GM21360 (cell line): ENCODE measurements around the gene PDE6D.
"Not testable (repeated sequence)": the region's sequence is repeated elsewhere in the genome, so short reads cannot be mapped to it uniquely, and the experiment has no call there.

Experiments
- ATAC-seq: cut with Tn5 transposase; IDR thresholded peaks from one replicate; pipeline ENCODE4 v1.9.1; 2021; ENCODE audit warnings: mild to moderate bottlenecking, moderate library complexity; ENCODE audit not compliant: unreplicated experiment

PDE6D gene

GRCh38 chr2:231720987-231721966 lies 59.8 kb downstream of the PDE6D start:
- ATAC-seq = peak; percentile 63

- ATAC-seq = no peak
Observed at GRCh38 chr2:231720292-231720986, 60.6 kb downstream of the PDE6D start.

- no peak for ATAC-seq
Observed at GRCh38 chr2:231718799-231719198, 62.3 kb downstream of the PDE6D start.

- no peak for ATAC-seq
Observed at GRCh38 chr2:231717281-231718171, 63.6 kb downstream of the PDE6D start.

- ATAC-seq = no peak
Observed at GRCh38 chr2:231716666-231717280, 64.3 kb downstream of the PDE6D start.

- no peak for ATAC-seq
Observed at GRCh38 chr2:231715988-231716616, 65.0 kb downstream of the PDE6D start.

GRCh38 chr2:231715499-231715837 lies 65.6 kb downstream of the PDE6D start:
- no peak for ATAC-seq

- no peak for ATAC-seq
Observed at GRCh38 chr2:231714639-231715498, 66.2 kb downstream of the PDE6D start.

- no peak for ATAC-seq
Observed at GRCh38 chr2:231713730-231714638, 67.1 kb downstream of the PDE6D start.

GRCh38 chr2:231713406-231713729 lies 67.7 kb downstream of the PDE6D start:
- ATAC-seq = not testable (repeated sequence)

GRCh38 chr2:231712451-231713021 lies 68.5 kb downstream of the PDE6D start:
- not testable (repeated sequence) for ATAC-seq

GRCh38 chr2:231711677-231712450 lies 69.2 kb downstream of the PDE6D start:
- ATAC-seq = no peak

- ATAC-seq = no peak
Observed at GRCh38 chr2:231710799-231711676, 70.0 kb downstream of the PDE6D start.

- no peak for ATAC-seq
Observed at GRCh38 chr2:231709981-231710798, 70.9 kb downstream of the PDE6D start.

GRCh38 chr2:231709636-231709980 lies 71.5 kb downstream of the PDE6D start:
- no peak for ATAC-seq
